ENCODE data around the gene RERGL.

- TF ChIP-seq YY1 (IDR thresholded peaks at IDR 0.05) (no peak), CTCF (IDR thresholded peaks at IDR 0.05; ENCODE audit: low read depth, low read length, missing input control) (no peak), REST (IDR thresholded peaks at IDR 0.05) (no peak), SP1 (IDR thresholded peaks at IDR 0.05) (no peak)
Measured at GRCh38 chr12:18130851-18131250, 40.9 kb upstream of the RERGL start.
